GM12878 (cell line): Measurements from ENCODE around the gene AHNAK2. TPM values are rescaled to one million over a fixed set of nuclear protein-coding genes. Genes with fewer than 3 reads are reported as not detected.

ENCODE experiments used
- ATAC-seq: fragments of 200-7000 bp; cut with Tn5 transposase; 3 replicates; pipeline ENCODE4 v1.9.1; 2020; ENCODE audit warnings: mild to moderate bottlenecking, moderate library complexity
- BruUV-seq: library from RNA; stranded (reverse); fragments of 400-500 nt; replicated peaks from 2 replicates; lab custom pipeline; 2021; lab: Mats Ljungman, UMichigan
- CTCF ChIA-PET: fragments of 300-600 bp; sonication (Branson Sonifier 250); formaldehyde crosslinking; extraction: SDS; loops from one replicate; lab custom pipeline; 2021; ENCODE audit warnings: inconsistent platforms; lab: Yijun Ruan, JAX
- POLR2A ChIA-PET: fragments of 350-600 bp; formaldehyde crosslinking; extraction: SDS; loops from one replicate; lab custom pipeline; 2021; ENCODE audit warnings: inconsistent platforms; lab: Charles Lee
- RAD21 ChIA-PET: fragments of 300-600 bp; sonication (Branson Sonifier 250); formaldehyde crosslinking; loops from one replicate; lab custom pipeline; 2023; ENCODE audit warnings: antibody characterized with exemption; ENCODE audit not compliant: unreplicated experiment; lab: Charles Lee
- SMC1A ChIA-PET: fragments of 300-600 bp; sonication (Branson Sonifier 250); formaldehyde crosslinking; loops from one replicate; lab custom pipeline; 2023; ENCODE audit not compliant: unreplicated experiment, uncharacterized antibody; lab: Charles Lee
- DNase-seq: peaks from one replicate; pipeline ENCODE4 v3.0.0-alpha.2; 2011; ENCODE audit warnings: low read depth, low spot score
- FAIRE-seq: peaks from 3 replicates; lab custom pipeline; 2011; peaks lifted over from hg19 to GRCh38; lab: Jason Lieb, UNC
- H2AFZ ChIP-seq: 2 replicates; pipeline ENCODE4 v1.6.0; 2011; ENCODE audit warnings: low read depth, low read length, control low read depth; ENCODE audit not compliant: control insufficient read depth
- H3K27ac ChIP-seq: 2 replicates; pipeline ENCODE4 v1.5.1; 2011; ENCODE audit warnings: control low read depth; ENCODE audit not compliant: control insufficient read depth, insufficient read depth
- H3K27me3 ChIP-seq, 2 experiments: replicated peaks in 1 of 2; 2 replicates each; pipeline versions ENCODE4 v1.6.0 to v1.6.1; 2011; ENCODE audit warnings: low read length in 1 of 2; ENCODE audit not compliant: control insufficient read depth in 2 of 2, insufficient read depth in 2 of 2
- H3K36me3 ChIP-seq, 2 experiments: 2 replicates each; pipeline ENCODE4 v1.5.1; 2011; ENCODE audit warnings: low read length in 1 of 2; ENCODE audit not compliant: control insufficient read depth in 2 of 2, insufficient read depth in 2 of 2
- H3K4me1 ChIP-seq: 2 replicates; pipeline ENCODE4 v1.6.1; 2011; ENCODE audit warnings: mild to moderate bottlenecking, low read length, moderate library complexity, mixed read lengths; ENCODE audit not compliant: control insufficient read depth, insufficient read depth
- H3K4me2 ChIP-seq: 2 replicates; pipeline ENCODE4 v1.6.0; 2011; ENCODE audit warnings: control low read depth; ENCODE audit not compliant: control insufficient read depth, insufficient read depth
- H3K4me3 ChIP-seq: fragments of 200-600 bp; sonication (generic); 2 replicates; pipeline ENCODE4 v1.5.1; 2016
- H3K79me2 ChIP-seq: 2 replicates; pipeline ENCODE4 v1.6.0; 2011; ENCODE audit warnings: low read length; ENCODE audit not compliant: control insufficient read depth, insufficient read depth
- H3K9ac ChIP-seq: 2 replicates; pipeline ENCODE4 v1.8.0; 2011; ENCODE audit warnings: low read length, control low read depth, mixed read lengths; ENCODE audit not compliant: control insufficient read depth, insufficient read depth
- H3K9me3 ChIP-seq: replicated peaks from 3 replicates; pipeline ENCODE4 v1.5.1; 2011; ENCODE audit warnings: mild to moderate bottlenecking, low read length; ENCODE audit not compliant: control insufficient read depth, insufficient read depth
- H4K20me1 ChIP-seq: 2 replicates; pipeline ENCODE4 v1.6.0; 2011; ENCODE audit not compliant: control insufficient read depth, insufficient read depth
- CHD4 ChIP-seq: fragments of 200-600 bp; sonication (generic); IDR thresholded peaks from 2 replicates; pipeline ENCODE4 v1.6.1; 2016; ENCODE audit warnings: mild to moderate bottlenecking
- EP300 ChIP-seq, 2 experiments: fragments of 150-350 bp in 1 of 2; IDR thresholded peaks; 2 replicates each; pipeline ENCODE4 v1.6.1; 2011 to 2012; ENCODE audit warnings: low read depth in 2 of 2, low read length in 2 of 2, borderline replicate concordance in 1 of 2, improper control_type of control experiment in 1 of 2, inconsistent platforms in 1 of 2; ENCODE audit not compliant: control insufficient read depth in 1 of 2
- IKZF2 ChIP-seq, 2 experiments: fragments of 450-650 bp; IDR thresholded peaks; 2 replicates each; pipeline ENCODE4 v1.6.1; 2017; ENCODE audit warnings: mild to moderate bottlenecking in 2 of 2, moderate library complexity in 2 of 2
- POLR2A ChIP-seq: IDR thresholded peaks from 2 replicates; pipeline ENCODE4 v1.6.1; 2011; ENCODE audit warnings: low read depth, mild to moderate bottlenecking, low read length
- WGBS: methylation state at CpG from one replicate; pipeline ENCODE4 v1.1.6; 2016; ENCODE audit warnings: low lambda C conversion rate; ENCODE audit not compliant: insufficient replicate concordance, insufficient coverage; ENCODE audit errors: missing lambda C conversion rate; 5-methylcytosine and 5-hydroxymethylcytosine counted together
- in situ Hi-C: fragments of 300-500 bp; cut with MboI; formaldehyde crosslinking; loops from 9 replicates; pipeline ENCODE4 v1.14.3; 2018; ENCODE audit warnings: mixed read lengths
- intact Hi-C: fragments of 100-400 bp; cut with micrococcal nuclease; formaldehyde crosslinking; loops from one replicate; pipeline ENCODE4 v1.14.2; 2022; ENCODE audit not compliant: unreplicated experiment
- polyA plus RNA-seq, 11 experiments: library from polyadenylated mRNA; depleted of rRNA in 4 of 11; unstranded in 6 of 11; stranded (reverse) in 5 of 11; fragments of >200 nt; fragmentation: Nextera tagmentation in 4 of 11; fragmentation: Illumina TruSeq in 1 of 11; extraction: Ambion mirVana in 4 of 11; extraction: Trizol in 1 of 11; gene quantifications; 1 replicate in 1 of 11; 2 replicates in 10 of 11; pipeline versions ENCODE4 v1.2.1 to v1.2.3, GENCODE V29; 2011 to 2016; ENCODE audit warnings: inconsistent platforms in 2 of 11, missing spikeins in 2 of 11, low read depth in 1 of 11
- total RNA-seq, 4 experiments: library from RNA; depleted of rRNA in 3 of 4; stranded (reverse); fragments of >200 nt in 3 of 4; fragmentation: Illumina TruSeq in 1 of 4; extraction: Trizol in 1 of 4; gene quantifications; 2 replicates each; pipeline versions ENCODE4 v1.2.1 to v1.2.3, GENCODE V29; 2013 to 2021
- TF ChIP-seq, protein P1 (sequence below): fragments of 450-650 bp; IDR thresholded peaks from 2 replicates; pipeline ENCODE4 v1.6.1; 2016; ENCODE audit warnings: mild to moderate bottlenecking, moderate library complexity, borderline replicate concordance
- TF ChIP-seq, protein P2 (sequence below): fragments of 450-650 bp; IDR thresholded peaks from 2 replicates; pipeline ENCODE4 v1.6.1; 2016; ENCODE audit warnings: mild to moderate bottlenecking

The AHNAK2 gene
- total and polyA plus RNA-seq, 10 of the 15 experiments (the other 5 are each of a cell fraction or from before 2014, with no cell fraction given), result 0.03 to 0.10 TPM; not detected in 8

DNA sequence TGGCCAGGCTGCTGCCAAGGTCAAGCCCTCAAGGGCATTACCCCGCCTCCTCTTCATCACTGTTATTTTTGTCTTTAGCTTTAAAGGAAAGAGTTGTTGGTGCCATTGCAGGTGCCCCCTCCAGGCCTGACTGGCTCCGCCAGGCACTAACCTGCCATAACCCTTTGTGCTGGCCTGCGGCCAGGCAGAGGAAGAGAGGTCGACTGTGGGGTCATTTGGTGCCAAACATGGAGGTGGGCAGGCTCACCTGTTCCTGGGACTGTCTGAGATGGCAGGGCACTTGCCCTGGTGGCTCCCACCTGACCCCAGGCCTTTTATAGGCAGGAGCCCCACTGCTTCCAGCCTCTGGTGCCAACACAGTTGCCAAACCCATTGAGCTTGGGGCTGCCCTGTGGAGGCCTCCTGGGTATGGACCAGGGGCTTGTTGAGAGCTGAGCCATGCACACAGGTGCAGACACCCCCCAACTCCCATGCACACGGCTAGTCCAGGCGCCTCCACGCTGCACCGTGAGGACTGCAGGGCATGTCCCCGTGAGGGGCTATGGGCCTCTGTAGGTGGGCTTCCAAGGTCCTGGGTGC lies 82.9 kb downstream of the AHNAK2 start (continued):
- TF ChIP-seq, protein P1, sequence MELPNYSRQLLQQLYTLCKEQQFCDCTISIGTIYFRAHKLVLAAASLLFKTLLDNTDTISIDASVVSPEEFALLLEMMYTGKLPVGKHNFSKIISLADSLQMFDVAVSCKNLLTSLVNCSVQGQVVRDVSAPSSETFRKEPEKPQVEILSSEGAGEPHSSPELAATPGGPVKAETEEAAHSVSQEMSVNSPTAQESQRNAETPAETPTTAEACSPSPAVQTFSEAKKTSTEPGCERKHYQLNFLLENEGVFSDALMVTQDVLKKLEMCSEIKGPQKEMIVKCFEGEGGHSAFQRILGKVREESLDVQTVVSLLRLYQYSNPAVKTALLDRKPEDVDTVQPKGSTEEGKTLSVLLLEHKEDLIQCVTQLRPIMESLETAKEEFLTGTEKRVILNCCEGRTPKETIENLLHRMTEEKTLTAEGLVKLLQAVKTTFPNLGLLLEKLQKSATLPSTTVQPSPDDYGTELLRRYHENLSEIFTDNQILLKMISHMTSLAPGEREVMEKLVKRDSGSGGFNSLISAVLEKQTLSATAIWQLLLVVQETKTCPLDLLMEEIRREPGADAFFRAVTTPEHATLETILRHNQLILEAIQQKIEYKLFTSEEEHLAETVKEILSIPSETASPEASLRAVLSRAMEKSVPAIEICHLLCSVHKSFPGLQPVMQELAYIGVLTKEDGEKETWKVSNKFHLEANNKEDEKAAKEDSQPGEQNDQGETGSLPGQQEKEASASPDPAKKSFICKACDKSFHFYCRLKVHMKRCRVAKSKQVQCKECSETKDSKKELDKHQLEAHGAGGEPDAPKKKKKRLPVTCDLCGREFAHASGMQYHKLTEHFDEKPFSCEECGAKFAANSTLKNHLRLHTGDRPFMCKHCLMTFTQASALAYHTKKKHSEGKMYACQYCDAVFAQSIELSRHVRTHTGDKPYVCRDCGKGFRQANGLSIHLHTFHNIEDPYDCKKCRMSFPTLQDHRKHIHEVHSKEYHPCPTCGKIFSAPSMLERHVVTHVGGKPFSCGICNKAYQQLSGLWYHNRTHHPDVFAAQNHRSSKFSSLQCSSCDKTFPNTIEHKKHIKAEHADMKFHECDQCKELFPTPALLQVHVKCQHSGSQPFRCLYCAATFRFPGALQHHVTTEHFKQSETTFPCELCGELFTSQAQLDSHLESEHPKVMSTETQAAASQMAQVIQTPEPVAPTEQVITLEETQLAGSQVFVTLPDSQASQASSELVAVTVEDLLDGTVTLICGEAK, result no peak

DNA sequence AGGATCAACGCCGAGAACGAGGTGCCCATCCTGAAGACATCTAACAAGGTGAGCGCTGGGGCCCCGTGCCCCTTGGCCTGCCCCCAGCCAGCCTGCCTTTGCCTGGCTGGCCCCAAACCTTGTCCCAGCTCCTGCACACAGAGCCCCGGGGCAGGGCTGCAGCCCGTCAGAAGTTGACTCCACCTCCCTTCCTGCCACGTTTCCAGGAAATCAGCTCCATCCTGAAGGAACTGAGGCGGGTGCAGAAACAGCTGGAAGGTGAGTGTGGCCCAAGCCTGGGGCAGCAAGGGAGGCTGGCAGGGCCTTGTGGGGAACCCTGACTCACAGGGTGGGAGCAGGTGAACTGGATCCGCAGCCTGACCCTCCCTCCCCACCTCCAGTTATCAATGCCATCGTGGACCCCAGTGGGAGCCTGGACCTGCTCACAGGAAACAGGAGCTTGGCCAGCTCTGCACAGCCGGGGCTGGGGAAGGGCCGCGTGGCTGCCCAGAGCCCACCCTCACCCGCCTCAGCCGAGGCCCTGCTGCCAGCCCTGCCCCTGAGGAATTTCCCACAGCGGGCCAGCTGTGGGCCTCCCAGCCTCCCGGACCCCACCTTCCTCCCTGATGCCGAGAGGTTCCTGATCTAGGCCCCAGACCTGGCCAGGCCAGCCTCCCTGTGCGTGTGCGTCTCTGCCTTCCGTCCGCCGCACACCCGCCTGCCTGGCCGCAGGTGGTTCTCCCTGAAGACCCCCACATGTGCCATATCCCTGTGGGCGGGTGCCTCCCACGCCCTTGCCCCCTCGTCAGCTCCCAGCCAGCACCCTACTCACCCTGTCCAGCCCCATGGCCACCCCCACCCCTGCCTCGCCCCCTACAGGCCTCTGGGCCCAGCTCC lies 83.6 kb downstream of the AHNAK2 start:
- SMC1A ChIA-PET, result interaction anchor here (1.0 kb wide), 1 partner anchor 126 kb away, joined by 3 read pairs; no protein-coding TSS in a partner anchor
- H3K4me2 ChIP-seq, result no peak overlapping the region
- intact Hi-C loops, result loop anchor here (5.0 to 10.0 kb wide), 3 partner anchors 38 to 153 kb away; partner anchors contain the start of gene AHNAK2
- ATAC-seq (no peak), DNase-seq (no peak), FAIRE-seq (no peak)
- in situ Hi-C loops, result loop anchor here (10.0 kb wide), 1 partner anchor 150 kb away; no protein-coding TSS in a partner anchor
- no peak overlapping the region for H3K27ac ChIP-seq
- no peak overlapping the region for H2AFZ ChIP-seq
- no peaks in the 10 kb centered on the region for H3K9me3 ChIP-seq
- H3K9ac ChIP-seq, result no peak overlapping the region
- no peak for TF ChIP-seq IKZF2 (IDR thresholded peaks at IDR 0.05)
- TF ChIP-seq POLR2A, result no peak
- TF ChIP-seq, protein P2, sequence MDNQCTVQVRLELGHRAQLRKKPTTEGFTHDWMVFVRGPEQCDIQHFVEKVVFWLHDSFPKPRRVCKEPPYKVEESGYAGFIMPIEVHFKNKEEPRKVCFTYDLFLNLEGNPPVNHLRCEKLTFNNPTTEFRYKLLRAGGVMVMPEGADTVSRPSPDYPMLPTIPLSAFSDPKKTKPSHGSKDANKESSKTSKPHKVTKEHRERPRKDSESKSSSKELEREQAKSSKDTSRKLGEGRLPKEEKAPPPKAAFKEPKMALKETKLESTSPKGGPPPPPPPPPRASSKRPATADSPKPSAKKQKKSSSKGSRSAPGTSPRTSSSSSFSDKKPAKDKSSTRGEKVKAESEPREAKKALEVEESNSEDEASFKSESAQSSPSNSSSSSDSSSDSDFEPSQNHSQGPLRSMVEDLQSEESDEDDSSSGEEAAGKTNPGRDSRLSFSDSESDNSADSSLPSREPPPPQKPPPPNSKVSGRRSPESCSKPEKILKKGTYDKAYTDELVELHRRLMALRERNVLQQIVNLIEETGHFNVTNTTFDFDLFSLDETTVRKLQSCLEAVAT, result no peak
- no peak for TF ChIP-seq EP300 (IDR thresholded peaks at IDR 0.05; ENCODE audit: borderline replicate concordance in 1 of 2, control insufficient read depth in 1 of 2, low read depth in 2 of 2, low read length in 2 of 2)
- no peak for TF ChIP-seq CHD4
- H3K4me3 ChIP-seq, result no peak overlapping the region
- RAD21 ChIA-PET, result interaction anchor here (1.4 kb wide), 1 partner anchor 81 kb away, joined by 4 read pairs; no protein-coding TSS in a partner anchor
- H3K4me1 ChIP-seq, result no peaks in the 10 kb centered on the region
- peaks cover 0 to 3% of the 10 kb centered on the region in 2 experiments; a peak in 1 of 4 replicates for H3K27me3 ChIP-seq
- CTCF ChIA-PET, result interaction anchor here (1.5 to 2.5 kb wide), 3 partner anchors 40 to 150 kb away, joined by 3 to 13 read pairs (median 4); no protein-coding TSS in a partner anchor
- WGBS, result 46% methylated on average over 27 of the region's 30 CpGs
- no peaks in the 10 kb centered on the region for H3K79me2 ChIP-seq
- no peaks in the 10 kb centered on the region for H4K20me1 ChIP-seq
- H3K36me3 ChIP-seq, result no peaks in the 10 kb centered on the region
- no TSS peak for BruUV-seq
- POLR2A ChIA-PET, result interaction anchor here (0.6 kb wide), 1 partner anchor 323 kb away, joined by 3 read pairs; no protein-coding TSS in a partner anchor
